GM18520 (cell line): ENCODE measurements around the gene PPP1R1B.
"Not testable (repeated sequence)": the region's sequence is repeated elsewhere in the genome, so short reads cannot be mapped to it uniquely, and the experiment has no call there.

Experiments
- ATAC-seq: cut with Tn5 transposase; IDR thresholded peaks from one replicate; pipeline ENCODE4 v1.9.1; 2021; ENCODE audit not compliant: unreplicated experiment

The PPP1R1B gene

GRCh38 chr17:39626171-39627046 lies at the start of gene PPP1R1B:
PPP1R1B (plus strand) TSS chr17:39626952; CDS start chr17:39627393, 441 bp downstream.
- no peak for ATAC-seq

GRCh38 chr17:39578272-39578671 lies 48.5 kb upstream of the PPP1R1B start:
- no peak for ATAC-seq

DNA sequence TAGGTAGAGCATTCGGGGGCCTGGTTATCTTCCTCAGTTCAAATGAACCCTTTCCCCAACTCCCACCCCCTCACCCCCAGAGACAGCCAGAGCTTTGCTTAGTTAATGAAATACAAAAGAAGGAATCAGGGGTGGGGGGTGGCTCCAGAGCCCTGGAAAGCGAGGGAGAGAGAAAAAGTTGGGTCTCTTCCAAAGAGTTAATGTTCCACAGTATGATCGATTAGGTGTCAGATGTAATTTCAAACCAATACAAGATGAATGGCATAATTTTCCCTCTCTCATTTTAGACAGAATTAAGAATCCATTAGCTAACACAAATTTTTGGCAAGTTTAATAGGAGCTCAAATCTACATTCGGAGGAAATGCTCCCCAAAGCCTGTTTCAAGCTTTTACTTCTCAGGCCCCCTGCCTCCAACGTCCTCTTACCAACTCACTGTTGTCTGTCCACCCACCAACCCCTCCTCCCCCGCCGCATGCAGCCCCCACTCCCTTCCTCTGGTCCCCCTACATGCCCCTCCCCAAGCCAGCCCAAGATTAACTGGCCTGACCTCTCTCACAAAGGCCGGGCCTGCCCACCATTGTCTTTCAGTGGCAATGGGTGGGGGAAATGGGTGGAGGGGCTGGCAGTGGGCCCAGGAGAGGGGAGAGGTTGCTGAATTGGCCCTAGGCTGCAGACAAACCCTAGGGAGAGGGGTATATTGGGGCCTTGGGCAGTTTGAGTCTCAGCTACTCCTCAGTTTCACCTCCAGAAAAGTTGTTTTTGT lies 47.3 kb upstream of the PPP1R1B start:
- no peak for ATAC-seq

DNA sequence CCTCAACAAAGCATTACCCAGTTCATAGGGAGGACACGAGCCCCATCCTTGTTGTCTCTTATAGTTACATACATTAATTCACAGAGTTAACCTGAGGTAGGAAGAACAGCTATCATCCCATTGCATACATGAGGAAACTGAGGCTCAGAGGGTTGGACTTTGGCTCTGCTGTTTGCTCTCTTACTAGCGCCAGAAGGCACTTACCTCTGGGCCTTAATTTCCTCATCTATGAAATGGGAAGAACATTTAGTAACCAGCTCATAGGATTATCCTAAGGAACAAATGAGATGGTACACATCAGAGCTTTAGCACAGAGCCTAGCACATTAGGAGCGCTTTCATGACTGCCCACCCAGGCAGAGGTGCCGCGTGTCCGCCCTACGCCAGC lies 46.7 kb upstream of the PPP1R1B start:
- ATAC-seq: no peak

DNA sequence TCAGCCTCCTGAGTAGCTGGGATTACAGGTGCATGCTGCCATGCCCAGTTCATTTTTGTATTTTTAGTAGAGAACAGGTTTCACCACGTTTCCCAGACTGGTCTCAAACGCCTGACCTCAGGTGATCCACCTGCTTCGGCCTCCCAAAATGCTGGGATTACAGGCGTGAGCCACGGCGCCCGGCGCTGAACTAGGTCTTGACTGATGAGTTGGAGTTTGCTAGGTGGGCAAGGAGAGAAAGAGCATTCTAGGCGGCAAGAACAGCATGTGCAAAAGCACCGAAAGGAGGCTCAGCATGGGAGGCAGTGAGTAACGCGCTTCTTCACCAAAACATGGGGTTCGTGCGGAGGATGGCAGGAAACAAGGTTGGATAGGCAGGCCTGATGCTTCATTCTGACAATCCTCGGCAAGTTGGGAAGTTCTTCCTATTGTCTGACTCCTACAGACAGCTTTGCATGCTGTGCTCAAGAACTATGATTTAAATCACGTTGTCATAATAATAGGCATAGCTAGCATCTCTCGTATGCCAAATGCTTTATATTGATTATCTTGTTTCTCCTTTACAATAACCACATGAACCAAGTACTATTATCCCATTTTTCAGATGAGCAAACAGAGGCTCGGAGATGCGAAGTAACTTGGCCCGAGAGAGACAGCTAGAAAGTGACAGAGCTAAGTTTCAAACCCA lies 45.5 kb upstream of the PPP1R1B start:
- no peak for ATAC-seq

DNA sequence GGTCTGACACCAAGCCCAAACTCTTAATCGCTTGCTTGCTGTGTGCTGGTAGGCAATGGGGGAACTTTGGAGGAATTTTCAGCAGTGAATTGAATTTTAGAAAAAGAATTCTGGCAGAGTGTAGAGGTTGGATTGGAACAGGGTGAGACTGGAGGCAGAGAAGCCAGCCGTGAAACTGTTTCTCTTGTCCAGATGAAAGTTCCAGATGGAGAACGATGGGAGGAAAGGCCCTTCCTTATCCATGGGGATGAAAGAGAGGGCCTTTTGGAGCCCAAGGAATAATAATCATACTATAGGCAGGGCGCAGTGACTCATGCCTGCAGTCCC lies 45.0 kb upstream of the PPP1R1B start:
- no peak for ATAC-seq

DNA sequence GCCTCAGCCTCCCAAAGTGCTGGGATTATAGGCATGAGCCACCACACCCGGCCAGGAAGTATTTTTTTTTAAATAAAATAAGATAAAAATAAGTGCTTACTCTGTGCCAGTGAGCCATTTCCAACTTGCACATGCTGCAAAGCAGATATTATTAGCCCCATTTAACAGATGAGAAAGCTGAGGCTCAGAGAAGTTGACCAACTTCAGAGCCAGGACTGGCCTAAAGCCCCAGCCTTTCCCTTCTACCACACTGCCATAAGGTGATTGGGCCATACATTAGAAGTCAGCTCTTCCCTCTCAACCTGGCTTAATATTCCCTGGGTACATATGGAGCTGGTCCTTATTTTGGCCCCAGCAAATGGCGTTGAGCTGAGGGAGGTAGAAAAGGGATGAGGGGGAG lies 44.1 kb upstream of the PPP1R1B start:
- ATAC-seq: no peak

- ATAC-seq: not testable (repeated sequence)
Observed at GRCh38 chr17:39590180-39590579, 36.6 kb upstream of the PPP1R1B start.

GRCh38 chr17:39591958-39592954 lies 34.5 kb upstream of the PPP1R1B start:
- ATAC-seq: no peak

- ATAC-seq: no peak
Observed at GRCh38 chr17:39593371-39593770, 33.4 kb upstream of the PPP1R1B start.

- no peak for ATAC-seq
Observed at GRCh38 chr17:39595294-39595693, 31.5 kb upstream of the PPP1R1B start.

DNA sequence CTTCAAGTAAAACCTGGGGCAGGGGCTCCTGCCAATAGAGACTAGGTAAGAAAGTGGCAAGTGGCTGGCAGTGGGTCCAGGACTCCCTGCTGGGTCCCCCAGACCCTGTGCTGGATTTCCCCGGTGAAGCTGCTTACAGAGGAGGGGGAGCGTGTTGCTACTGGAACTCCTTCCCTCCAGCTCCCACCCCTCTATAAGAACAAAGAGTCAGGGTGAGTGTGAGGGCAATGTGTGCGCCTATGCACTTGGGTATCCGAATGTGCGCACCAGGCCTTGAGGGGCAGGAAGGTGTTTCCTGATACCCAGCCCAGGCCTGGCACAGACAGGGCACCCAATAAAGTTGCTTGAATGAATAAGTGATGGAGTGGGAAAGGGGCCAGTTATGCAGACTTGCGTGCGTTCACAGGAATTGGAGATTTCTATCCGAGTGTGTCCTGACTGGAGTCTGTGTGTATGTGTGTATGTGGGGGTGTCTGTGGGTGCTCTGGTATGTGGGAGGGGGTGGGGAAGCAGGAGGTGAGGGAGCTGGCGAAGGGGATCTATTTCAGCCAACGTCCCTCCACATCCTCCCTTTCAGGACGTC lies 30.7 kb upstream of the PPP1R1B start:
- no peak for ATAC-seq

DNA sequence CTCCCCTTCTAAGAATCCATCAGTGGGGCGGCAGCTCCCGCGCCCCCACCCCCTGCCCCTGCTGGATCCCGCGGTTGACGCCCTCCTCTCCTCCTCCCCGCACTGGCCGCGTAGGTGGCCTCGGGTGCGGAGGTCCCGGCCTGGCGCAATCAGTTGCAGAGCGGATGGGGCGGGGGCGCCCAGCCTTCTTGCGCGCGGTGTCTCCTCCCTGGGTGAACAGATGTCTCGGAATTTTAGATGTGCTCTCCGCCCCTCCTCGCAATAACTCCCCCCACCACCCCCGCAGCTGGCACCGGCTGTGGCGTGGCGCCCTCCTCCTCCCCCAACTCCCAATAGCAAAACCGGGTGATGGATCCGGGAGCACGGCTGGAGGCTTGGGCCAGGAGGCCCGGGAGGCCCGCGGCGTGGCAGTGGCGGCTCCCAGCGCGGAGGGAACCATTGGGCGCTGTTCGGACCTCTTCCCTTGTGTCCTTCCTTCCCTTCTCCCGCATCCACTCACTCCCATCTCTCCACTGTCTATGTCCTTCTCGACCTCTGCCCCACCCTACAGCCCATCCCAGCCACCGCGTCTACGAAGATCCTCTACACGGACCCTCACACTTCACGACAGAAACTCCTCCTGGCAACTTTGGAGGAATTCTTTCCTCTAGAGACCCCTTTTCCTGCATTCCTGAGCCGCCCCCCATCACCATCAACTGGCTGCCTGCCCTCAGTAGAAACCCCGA lies 30.0 kb upstream of the PPP1R1B start:
- no peak for ATAC-seq

DNA sequence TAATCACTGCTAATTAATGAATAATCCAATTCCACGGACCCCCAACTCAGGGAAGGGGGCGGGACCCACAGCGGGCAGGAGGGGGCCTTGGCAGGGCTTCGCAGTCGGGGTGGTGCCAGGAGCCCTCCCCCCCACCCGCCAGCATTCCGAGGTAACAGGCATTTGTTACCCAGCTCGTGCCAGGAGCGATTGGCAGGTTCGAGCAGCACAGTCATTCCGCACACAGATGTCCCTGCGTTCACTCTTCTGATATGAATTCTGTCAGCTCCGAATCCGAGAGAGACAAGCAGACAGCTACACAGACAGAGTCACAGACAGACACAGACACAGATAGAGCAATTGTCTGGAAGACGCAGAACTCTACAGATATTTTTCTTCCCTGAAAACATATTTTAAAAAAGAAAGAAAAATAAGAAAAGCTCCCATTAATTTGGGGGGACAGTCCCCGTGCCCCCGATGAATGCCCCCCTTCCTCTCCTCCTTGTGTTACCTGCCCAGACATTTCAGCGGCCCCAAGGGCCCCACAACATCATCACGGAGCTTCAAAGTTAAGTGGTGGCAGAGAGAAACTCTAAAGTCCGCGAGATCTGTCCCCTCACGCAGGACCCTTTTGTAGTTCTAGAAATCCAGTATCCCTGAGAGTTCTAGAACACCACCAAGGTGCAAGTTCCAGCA lies 29.2 kb upstream of the PPP1R1B start:
- no peak for ATAC-seq

- ATAC-seq: no peak
Observed at GRCh38 chr17:39598047-39598481, 28.7 kb upstream of the PPP1R1B start.

GRCh38 chr17:39598630-39599003 lies 28.1 kb upstream of the PPP1R1B start:
- ATAC-seq: no peak

DNA sequence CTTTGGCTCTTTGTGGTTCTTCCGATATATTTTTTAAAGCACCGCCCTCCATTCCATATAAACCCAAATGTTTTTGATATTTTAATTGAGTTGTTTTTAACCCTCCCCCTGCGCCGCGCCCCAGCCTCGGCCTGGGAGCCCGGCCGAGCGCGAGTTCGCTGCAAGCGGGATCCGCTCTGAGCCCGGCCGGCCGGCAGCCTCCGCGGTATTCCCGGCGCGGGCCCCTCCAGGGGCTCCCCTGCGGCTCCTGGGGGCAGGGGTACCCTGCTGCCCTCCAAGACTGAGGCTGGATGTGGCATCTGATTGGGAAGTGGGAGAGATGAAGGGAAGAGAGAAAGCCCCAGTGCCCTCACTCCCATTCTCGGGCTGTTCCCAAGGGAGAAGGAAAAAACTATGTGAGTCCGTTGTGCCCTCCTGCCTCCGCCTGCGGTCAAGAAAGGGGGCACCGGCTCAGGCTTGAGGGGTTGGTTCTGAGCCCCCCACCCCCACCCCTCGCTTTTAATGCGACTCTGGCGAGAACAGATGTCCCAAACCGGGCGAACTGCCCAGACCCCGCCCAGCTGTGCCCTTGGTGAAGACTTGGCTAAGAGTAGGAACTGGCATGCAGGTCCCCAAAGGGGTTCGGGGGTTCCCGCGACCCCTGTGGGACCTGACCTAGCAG lies 27.6 kb upstream of the PPP1R1B start:
- ATAC-seq: no peak

- no peak for ATAC-seq
Observed at GRCh38 chr17:39599665-39600231, 27.0 kb upstream of the PPP1R1B start.
